AG10803 (cell line): Measurements from ENCODE around the gene MISP3.
"Not testable (repeated sequence)": the region's sequence is repeated elsewhere in the genome, so short reads cannot be mapped to it uniquely, and the experiment has no call there.

Source experiments
- DNase-seq: peaks from one replicate; pipeline ENCODE4 v3.0.0; 2010; ENCODE audit warnings: low read depth
- H3K4me3 ChIP-seq: 2 replicates; pipeline ENCODE4 v1.5.1; 2011; ENCODE audit warnings: mild to moderate bottlenecking, low read length, control low read depth
- CTCF ChIP-seq: conservative IDR thresholded peaks from 2 replicates; pipeline ENCODE4 v1.5.1; 2011; ENCODE audit warnings: mild to moderate bottlenecking, low read length, control low read depth, inconsistent platforms

MISP3 gene

GRCh38 chr19:14048443-14049153 is 24.0 kb upstream of the MISP3 start:
- no peak overlapping the region for H3K4me3 ChIP-seq
- TF ChIP-seq CTCF, result peak; percentile 75
- no peak for DNase-seq

GRCh38 chr19:14050512-14050911 is 22.1 kb upstream of the MISP3 start:
- no peak for TF ChIP-seq CTCF
- no peak for DNase-seq
- H3K4me3 ChIP-seq, result no peak overlapping the region

GRCh38 chr19:14050961-14051360 is 21.6 kb upstream of the MISP3 start:
- not testable (repeated sequence) for DNase-seq, H3K4me3 ChIP-seq

- no peak for DNase-seq
These were observed 20.6 kb upstream of the MISP3 start for GRCh38 chr19:14051980-14052379.

GRCh38 chr19:14052470-14052869 is 20.1 kb upstream of the MISP3 start:
- no peak for DNase-seq
- H3K4me3 ChIP-seq, result no peak overlapping the region
- TF ChIP-seq CTCF, result no peak

More at GRCh38 chr19:14051980-14052379, 20.6 kb upstream of the MISP3 start:
- no peak overlapping the region for H3K4me3 ChIP-seq
- TF ChIP-seq CTCF, result no peak

GRCh38 chr19:14053032-14053431 is 19.6 kb upstream of the MISP3 start:
- TF ChIP-seq CTCF, result no peak
- no peak for DNase-seq
- no peak overlapping the region for H3K4me3 ChIP-seq

- H3K4me3 ChIP-seq, result no peak overlapping the region
- no peak for TF ChIP-seq CTCF
- no peak for DNase-seq
These were observed 19.1 kb upstream of the MISP3 start for GRCh38 chr19:14053500-14053899.
